ENCODE results near the gene SLC29A2.

Gene SLC29A2, protein sequence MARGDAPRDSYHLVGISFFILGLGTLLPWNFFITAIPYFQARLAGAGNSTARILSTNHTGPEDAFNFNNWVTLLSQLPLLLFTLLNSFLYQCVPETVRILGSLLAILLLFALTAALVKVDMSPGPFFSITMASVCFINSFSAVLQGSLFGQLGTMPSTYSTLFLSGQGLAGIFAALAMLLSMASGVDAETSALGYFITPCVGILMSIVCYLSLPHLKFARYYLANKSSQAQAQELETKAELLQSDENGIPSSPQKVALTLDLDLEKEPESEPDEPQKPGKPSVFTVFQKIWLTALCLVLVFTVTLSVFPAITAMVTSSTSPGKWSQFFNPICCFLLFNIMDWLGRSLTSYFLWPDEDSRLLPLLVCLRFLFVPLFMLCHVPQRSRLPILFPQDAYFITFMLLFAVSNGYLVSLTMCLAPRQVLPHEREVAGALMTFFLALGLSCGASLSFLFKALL

DNA sequence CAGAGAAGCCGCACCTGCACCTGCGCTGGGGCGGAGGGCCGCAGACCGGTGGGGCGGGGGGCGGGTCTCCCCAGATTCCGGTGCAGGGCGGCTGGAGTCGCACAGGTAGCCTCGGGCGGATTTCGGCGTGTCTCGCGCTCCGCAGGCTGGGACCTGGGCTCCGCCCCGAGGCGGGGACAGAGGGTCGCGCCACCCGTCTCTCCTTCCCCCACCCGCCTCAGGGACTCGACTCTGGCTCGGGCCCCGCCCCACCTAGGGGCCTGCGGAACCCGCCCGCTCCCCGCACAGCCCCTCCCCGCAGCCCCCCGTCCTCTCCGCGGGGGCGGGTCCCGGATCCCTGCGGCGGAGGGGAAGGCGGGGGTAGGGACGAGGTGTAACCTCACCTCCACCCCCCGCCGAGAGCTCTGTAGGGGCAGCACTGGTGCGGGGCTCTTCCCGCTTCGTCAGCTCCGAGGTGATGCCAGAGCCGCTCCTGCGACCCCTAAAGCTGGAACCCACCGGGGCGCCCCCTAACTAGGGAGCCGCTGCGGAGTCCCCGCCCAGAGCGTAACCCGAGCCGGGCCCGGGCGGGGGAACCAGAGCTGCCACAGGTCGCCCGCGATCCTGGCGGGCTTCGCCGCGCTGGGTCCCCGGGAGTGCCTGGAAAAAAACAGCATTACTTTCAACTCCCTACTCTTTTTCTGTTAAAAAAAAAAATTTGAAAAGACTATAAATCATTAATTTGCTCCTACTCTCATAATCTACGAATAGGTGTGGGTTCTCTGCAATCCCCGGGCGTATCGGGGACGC, at the start of gene SLC29A2:
TSS of gene SLC29A2 (minus strand) at position 134 of the 789 bp plus-strand sequence. CDS start 169 bp downstream, outside the sequence.
- peak; percentile 87 for DNase-seq

DNA sequence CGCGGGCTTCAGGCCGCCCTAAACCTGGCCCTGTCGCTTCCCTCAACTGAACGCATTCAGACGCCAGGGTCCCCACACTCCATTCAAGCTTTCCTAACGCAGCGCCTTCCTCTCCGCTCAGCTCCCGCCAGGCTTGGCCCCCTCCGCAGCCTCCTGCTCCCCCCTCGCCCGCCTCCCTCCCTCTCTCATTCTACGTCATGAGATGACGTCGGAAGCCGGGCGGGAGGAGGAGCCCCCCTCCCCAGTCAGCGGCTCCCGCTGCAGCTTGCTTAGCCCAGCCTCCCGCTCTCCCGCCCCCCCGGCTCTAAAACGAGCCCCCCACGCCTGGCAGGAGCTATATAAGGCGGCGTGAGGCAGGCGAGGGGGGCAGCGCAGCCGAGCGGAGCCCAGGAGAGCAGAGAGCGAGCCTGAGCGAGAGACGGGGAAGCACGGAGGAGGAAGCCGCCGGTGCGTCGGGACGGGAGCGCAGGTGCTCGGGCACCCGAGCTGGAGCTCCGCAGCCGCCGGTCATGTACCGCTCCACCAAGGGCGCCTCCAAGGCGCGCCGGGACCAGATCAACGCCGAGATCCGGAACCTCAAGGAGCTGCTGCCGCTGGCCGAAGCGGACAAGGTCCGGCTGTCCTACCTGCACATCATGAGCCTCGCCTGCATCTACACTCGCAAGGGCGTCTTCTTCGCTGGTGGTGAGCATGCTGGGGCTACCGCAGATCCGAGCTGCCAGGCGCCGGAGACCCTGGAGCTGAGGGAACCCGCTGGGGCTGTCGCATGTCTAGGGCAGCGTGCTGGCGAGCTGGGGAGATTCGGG, 49.3 kb upstream of the SLC29A2 start, which contains the start of gene NPAS4:
TSS of gene NPAS4 (plus strand) at position 365 of the 806 bp plus-strand sequence. CDS start at position 510, 145 bp downstream.
- no peak for DNase-seq

DNA sequence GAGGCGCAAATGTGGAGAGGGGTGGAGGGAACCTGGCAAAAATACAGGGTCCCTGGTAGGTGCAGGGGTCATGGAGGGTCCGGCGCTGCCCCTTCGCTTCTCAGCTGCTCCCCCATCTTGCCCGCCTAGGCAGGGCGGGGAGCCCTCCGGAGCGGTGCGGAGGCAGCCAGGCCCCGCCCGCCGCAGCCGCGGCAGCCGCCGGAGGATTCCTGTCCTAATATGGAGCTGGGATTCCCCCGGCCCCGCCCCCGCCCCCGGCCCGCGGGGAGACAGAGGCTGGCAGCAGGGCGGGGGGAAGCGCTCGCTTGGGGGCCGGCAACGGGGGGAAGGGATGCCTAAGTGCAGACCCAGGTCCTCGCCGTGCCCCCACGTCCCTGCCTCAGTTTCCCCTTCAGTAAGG, 48.3 kb upstream of the SLC29A2 start:
- no peak for DNase-seq

DNA sequence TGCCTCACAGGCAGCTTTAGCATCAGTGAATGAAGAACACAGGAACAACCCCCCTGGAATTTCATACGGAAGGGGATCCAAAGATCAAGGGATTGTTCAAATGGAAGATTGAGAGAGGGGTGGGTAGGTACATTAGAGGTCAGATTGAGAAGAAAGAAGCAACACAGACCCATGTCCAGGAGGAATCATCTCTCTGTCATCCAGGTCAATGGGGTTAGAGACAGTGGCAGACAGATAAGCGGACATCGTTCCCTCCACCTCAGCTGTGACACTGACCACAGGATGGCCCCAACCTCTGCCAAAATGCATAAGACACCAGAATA, 47.4 kb upstream of the SLC29A2 start:
- DNase-seq, result no peak

DNA sequence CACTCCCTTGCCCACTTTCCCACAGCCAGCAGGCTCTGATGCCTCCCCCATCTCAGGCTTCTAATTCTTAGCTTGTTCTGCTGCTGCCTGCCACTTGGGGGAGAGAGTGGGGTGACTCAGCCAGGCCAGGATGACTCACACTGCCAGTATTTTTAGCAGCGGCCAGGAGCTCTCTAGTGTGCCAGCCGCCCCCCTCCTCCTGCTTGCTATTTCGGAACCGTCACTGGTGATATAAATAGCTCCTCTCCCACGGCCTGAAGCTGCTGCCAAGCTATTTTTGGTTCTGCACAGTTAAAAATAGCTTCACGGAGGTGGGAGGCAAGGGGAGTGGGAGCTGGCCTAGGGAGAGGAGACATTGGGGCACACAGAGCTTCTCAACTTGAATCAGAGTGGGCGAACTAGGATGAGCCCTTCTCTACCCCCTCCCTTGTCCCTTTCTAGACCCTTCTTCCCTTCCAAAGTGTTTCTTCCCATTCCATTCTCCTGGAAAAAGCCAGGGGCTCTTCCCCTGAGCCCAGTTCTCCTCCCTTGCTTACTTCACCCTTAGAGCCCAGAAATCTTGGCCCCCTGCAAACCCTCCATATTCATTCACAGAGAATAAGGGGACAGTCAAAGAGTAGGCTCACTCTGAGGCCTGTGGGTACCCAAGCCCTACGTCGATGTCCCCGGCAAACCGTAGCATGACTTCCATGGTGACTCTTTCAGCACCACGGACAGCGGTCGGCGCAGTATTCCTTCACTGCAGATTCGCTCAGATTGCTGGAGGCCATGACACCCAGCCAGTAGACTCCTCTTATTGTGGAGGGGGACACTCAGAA, 46.8 kb upstream of the SLC29A2 start:
- peak; percentile 67 for DNase-seq

DNA sequence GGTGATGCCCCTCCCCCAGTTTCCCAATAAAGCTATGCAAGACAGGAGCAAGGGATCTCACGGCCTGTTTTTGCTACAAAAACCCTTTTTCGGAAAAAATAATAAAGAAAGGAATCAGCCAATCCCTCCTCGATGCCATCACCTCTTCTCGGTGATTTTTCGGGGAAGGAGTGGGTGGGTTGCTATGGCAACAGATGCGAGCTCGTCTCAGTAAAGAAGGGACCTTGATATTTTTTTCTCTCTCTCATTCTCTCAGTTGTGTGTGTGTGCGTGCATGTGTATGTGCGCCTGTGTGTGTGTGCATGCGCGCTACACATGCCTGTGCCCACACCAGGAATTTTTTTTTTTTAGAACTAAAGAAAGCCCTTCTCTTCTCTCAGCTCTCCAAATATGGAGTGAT, 45.4 kb upstream of the SLC29A2 start:
- DNase-seq, result no peak

DNA sequence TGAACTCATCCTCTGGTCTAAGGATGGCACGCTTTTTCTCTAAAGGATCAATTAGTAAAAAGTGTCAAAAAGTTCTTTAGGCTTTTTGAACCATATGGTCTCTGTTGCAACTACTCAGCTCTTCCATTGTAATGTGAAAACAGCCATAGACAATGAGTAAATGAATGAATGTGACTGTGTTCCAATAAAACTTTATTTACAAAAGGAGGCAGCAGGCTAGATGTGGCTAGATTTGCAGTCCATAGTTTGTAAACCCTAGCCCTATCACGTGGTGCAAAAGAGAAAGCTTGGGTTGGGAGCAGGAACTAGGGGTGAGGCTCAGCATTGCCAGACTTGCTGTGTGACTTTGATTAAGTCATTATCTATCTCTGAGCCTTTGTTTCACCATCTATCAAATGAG, 43.9 kb upstream of the SLC29A2 start:
- DNase-seq, result no peak

DNA sequence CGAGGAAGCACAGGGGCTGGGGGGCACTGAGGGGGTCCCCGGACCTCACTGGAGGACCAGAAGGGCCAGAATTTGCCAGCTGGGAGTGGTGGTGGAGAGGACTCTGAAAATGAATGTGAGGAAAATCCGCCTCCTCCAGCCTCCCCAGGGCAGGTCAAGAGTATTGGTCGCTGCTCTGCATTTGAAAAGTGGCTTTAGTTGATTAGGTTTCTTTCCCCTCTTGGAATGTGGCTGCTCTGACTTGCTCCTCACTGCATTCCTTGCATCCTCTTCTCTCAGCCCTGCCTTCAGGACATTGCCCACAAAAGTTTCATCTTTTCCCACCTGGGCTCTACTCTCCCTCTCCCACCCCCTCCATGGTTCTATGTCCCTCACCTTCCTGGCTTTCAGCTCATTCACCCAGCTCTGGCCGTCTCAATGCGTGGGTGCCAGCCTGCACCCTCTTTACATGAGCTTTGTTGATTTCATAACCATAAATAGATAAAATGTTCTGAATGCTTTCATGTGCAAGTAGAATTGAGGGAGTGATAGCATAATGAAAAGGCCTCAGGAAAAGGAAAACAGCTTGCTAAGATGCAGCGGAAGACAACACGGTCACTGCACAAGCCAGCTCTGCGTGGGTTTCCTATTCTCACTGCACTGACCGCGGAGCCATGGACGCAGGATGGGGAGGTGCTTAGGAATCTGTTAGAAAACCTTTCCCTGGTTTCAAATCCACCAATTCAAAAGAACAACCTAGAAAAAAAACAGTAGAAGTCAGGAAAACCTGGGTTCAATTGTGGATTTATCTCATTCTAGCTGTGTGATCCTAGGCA, 42.8 kb upstream of the SLC29A2 start:
- DNase-seq, result no peak

DNA sequence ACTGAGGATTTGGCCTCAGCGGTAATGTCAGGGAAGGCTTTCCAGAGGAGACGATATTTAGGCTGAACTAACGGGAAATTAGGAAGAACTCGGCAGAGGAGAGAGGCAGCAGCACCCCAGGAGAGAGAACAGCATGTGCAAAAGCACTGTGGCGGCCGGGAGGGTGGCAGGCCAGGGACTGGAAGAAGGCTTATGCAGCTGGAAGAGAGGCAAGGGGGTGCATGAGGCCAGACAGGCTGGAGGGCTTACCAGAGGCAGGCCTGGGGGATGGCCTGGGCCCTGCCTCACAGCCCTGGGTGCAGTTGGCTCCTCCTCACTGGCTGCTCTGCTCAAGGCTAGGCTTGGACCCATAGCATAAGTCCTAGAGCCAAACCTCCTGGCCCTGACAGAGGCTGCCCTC, 41.6 kb upstream of the SLC29A2 start:
- DNase-seq, result no peak

DNA sequence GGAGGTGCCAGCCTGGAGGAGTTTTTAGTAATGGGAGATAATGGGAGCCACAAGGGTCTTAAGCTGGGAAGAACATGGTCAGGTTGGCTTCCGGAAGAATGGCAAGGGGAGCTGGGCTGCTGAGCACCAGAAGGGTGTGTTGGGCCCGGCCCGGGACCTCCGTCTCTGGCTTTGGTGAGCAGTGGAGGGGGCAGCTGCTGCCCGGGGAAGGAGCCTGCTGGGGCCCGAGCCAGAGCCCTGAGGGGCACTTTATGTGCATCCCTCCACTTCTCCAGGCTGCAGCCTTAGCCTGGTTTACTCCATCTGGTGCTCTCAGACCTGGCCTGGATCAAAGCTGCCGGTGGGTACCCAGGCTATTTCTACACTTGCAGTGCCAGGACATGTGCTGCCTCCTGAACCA, 40.5 kb upstream of the SLC29A2 start:
- DNase-seq, result no peak

DNA sequence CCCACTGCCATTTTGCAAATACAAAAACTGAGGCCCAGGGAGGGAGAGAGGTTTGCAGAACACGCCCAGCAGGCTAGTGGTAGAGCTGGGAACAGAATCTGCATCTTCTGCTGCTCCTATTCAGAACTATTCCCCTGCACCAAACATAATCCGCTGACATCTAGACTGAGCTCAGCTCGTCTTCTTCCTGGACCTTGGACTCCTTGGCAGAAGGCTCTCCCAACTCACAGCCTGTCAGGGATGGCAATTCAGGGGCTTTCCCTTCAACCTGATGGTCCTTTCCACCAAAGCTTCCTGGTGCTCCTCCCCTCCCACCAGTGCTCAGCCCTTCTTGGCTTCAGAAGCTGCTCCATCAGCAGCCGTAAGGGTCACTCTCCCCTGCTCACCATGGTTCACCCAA, 39.8 kb upstream of the SLC29A2 start:
- DNase-seq, result no peak

DNA sequence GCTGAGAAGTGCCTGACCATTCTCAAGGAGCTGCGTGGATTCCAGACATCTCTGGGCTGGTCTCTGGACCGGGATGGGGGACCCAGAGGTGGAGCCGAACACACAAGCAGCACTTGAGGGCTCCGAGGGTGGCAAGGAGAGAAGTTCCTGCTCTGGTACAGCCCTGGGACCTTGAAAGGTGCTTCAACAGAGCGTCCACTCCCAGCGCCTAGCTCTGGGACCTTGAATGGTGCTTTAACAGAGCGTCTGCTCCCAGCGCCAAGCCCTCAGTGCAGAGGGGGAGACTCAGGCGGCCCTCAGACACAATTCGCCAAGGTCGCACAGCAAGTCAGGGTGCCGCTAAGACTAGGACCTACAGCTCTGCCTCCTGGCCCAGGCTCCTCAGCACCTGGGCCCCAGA, 38.6 kb upstream of the SLC29A2 start:
- no peak for DNase-seq

DNA sequence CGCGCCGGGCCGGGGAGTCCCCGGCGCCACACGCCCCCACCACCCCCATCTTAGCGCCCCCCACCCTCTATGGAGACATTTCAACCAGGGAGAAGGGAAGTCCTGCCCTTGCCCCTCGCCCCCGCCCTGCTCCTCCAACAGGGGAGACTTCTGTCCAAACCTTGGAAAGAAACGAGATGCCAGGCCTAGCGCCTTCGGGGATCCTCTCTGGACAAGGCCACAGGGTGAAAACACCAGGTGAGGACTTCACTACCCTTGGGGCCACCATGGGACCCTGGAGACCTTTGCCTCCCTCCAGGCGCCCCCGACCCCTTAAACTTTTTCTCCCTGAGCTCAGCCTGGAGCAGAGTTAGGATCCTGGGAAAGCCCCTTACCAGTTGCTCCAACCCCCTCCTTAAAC, 37.7 kb upstream of the SLC29A2 start:
- DNase-seq, result no peak

DNA sequence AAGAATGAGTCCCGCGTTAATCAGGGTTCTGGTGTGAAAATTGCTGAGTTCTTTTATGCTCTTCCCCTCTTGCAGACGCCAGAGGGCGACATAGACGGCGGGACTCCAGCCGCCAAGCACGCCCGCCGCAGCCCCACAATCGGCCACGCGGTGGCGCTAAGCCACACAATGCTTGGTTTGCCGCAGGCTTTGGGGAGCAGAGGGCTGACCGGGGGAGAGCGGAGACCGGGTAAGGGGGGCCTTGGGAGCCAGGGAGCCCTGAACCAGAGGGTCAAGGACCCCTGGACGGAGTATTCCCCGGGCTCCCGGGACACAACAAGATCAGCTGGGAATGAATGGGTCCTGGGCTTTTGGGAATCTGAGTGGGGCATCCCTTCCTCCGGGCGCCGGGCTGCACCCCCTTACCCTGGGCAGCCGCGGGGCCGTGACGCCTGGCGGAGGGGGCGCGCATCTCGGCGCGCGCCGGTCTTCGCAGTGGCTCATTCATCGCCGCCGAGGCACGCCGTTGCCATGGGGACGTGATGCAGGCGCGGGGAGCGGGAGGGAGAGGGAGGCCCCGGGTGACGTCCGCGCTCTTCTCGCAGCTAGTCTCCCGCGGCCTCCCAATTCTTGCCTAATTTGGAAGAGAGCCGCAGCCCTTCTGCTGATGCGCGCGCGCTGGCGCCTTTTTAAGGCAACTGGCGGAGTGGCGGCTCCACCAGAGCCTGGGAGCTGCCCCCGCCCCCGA, 37.1 kb upstream of the SLC29A2 start:
- peak; percentile 94 for DNase-seq

DNA sequence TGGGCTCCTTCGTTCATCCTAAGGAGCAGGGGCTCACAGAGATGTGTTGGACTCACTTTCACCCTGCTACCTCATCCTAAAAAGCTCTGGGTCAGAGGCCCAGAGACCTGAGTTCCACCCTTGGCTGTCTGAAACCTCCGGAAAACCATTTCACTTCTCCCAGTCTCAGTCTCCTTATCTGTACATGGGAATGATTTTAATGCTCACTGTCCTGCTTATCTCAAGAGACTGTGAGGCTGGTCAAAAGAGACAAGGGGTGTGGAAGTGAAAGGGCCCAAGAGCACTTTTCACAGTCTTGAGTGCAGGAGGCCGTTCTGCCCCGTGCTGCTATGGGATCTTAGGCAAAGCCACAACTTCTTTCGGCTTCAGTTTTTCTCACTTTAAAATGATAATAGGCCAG, 36.1 kb upstream of the SLC29A2 start:
- no peak for DNase-seq

DNA sequence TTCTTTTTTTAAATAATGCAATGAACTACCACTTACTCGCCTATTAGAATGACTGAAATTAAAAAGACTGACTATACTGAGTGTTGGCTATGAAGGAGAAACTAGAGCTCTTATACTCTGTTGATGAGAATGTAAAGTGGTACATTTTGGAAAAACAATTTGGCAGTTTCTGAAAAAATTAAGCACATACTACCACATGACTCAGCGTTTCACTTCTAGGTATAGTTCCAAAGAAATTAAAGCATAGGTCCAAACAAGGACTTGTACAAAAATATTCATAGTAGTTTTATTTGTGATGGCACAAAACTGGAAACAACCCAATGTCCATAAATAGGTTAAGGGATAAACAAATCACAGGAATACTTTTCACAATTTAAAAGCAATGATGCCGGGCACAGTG, 22.4 kb upstream of the SLC29A2 start:
- no peak for DNase-seq

DNA sequence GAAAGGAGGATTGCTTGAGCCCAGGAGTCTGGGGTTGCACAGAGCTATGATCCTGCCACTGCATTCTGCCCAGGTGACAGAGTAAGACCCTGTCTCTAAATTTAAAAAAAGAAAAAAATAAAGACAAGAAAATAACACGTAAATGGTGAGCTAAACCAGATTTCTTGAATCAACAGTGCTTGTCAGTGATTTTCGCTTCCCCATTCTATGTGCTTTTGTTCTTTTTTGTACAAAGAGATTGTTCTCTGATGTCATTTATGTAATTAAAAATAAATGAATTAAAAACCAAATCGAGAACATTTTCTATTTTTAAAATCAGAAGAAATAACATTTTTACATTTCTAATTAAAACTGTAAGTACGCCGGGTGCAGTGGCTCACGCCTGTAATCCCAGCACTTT, 19.8 kb upstream of the SLC29A2 start:
- no peak for DNase-seq

DNA sequence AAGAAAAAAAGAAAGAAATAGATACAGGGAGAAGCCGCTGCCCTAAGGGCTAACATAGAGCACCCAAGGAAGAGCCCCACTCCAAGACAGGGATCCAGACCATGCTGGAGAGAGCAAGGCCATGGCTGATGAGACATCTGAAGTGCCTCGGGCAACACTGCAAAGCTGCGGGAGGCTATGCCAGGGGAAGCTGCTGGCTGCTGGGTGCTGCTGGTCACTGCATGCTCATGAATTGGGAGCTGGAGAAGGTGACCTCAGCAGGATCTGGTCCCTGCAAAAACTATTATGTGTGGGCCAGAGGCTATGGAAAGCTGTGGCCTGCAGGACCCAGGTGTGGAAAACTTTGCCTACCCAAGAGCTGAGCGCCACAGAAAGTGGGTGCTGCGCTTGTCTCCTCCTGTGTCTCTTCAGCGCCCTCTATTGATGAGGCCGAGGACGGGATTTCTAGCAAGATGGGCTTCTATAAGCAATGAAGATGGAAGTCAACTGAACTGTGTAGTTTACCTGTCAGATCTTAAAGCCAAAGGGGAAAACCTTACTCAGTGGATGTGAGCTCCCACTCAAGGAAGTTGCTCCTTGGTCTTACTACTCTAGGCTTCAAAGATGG, 17.3 kb upstream of the SLC29A2 start:
- peak; percentile 74 for DNase-seq

DNA sequence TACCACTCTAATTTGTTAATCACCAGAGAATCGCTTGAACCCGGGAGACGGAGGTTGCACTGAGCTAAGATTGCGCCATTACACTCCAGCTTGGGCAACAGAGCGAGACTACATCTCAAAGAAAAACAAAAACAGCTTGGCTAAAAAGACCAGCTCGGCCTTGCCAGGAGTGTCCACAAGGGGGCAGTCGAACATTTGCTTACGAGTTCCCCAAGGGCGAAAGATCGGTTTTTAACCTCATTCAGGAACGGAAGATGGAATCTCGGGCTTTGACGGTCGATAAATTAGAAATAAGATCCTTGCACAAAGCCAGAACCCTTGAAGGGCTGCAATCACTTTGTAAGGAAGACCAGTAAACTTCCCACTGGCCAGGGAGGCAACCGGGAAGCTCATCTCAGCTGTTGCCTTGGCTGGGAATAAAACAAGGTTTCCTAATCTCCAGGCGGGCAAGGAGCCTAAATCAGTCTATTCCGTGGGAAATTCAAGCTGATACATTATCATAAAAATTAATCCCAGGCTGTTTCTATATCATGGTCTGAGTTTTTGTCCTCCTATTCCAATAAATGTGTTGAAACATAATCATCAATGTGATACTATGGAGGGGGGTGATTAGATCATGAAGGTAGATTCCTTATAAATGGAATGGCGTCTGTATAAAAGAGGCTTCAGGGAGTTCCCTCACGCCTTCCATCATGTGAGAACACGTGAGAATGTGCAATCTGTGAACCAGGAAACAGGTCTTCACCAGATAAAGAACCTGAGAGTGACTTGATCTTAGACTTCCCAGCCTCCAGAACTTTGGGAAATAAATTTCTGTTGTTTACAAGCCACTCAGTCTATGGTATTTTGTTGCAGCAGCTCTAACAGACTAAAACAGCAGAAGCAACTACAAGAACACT, 14.9 kb upstream of the SLC29A2 start:
- DNase-seq, result peak; percentile 83

Data from activated naive CD4-positive, alpha-beta T cell treated with anti-CD3 and anti-CD28 coated beads, Interleukin-2, amount 50 U/mL, for 16 hours (primary cell).